GM19395 (cell line): ENCODE measurements around the gene BDNF.

Experiments used
- ATAC-seq: cut with Tn5 transposase; IDR thresholded peaks from one replicate; pipeline ENCODE4 v1.9.1; 2021; ENCODE audit warnings: mild to moderate bottlenecking, moderate library complexity; ENCODE audit not compliant: unreplicated experiment

Gene BDNF

DNA sequence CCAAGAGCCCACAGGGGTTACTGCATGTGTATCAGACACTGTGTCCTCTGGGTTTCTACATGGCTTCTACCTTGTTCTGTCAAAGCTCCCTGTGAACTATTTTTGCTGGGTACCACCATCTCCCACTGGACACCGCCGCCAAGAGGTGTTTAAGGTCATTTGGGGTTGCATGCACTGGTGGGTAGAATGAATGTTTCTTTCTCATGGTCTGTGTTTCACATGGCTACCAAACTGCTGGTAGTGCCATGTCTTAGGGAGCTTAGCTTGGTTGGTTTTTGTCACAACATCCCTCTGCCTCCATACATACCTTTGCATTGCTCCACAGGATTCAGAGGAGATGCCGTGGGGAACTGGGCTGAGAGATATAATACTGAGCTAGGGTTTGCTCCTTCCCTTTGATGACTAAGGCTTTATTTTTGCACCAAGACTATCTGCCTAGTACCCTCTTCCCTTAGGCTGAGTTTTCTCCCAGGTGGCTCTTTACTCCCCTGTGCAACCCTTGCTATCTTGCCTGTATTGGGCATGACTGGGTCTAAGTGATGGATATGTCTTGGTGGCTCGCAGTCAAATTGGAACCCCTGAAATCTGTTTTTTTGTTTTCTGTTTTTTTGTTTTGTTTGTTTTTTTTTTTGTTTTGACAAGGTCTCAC lies 73.2 kb downstream of the BDNF start:
- no peak for ATAC-seq

DNA sequence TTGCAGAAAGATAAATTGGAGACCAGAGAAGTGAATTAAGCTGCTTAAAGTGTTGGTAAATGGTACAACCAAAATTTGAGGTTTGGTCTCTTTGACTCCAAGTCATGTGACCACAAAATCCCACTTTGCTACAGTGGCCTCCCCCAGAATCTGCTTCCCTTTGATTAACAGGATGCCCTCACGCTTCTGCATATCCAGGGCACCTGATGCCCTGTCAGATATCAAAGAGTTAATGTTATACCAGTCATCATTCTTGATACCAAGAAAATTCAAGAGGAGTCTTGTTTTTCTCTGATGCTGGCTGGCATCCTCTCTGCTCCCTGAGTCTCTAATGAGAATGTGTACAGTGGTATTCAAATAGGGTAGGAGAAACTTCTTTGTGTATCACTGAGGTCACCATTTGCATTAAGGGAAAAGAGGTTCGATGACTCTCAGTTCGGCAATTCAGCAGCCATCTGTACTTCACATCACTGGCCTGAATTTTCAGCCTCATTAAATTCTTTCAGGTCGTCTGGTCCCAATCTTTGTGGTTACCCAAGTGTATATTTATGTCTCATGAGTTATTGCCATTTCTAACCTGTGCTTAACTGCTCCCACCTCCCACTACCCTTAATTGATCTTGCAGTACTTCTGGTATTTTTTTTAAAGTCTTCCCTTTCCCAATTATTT lies 73.9 kb downstream of the BDNF start:
- no peak for ATAC-seq

DNA sequence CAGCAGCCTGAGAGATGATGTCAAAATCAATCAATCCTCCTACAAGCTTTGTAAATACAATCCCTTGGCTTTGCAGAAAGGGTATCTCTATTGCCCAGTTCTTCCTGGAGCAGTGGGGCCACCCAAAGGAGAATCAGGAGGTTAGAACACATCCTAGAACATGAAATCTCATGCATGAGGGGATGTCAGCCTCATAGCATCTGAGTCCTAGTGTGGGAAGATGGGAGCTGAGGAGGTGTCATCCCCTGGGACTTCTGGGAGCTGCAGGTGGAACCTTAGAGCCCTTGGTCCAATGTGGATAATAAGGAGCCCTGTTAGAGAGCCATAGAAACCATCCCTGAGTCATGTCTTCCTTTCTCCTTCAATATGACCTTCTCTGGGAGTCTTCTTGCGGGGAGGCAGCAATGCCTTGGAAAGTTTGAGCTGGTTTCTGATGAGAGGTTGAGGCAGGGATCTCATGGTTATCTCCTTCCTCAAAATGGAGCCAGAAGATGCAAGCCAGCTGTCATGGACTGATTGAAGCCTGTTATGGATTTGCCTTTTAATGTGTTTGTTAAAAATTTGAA lies 74.8 kb downstream of the BDNF start:
- no peak for ATAC-seq

DNA sequence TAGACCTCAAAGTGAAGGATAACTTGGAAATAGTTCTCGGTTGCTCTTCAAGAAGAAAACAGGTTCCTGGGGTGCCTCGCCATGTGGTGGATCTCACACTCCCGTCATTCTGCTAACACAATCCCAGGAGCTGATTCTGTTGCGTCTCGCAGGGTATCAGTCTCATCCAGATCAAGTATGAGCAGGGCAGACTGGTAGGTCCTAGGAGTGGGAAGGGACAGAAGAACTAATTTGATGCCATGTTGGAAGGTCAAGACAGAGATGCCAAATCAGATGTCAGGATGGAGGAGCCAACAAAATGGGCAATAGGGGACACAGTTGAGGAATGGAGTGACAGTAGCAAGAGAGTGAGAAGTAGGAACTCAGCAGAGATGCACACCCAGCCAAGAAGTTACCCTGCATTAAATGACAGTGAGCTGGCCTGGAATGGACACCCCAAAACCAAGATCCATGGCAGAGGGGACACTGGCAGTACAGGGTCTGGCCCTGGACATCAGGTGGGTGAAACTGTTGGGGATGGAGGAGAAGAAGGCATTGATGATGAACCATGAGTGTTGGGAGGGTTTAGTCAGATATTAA lies 76.2 kb downstream of the BDNF start:
- ATAC-seq, result no peak

DNA sequence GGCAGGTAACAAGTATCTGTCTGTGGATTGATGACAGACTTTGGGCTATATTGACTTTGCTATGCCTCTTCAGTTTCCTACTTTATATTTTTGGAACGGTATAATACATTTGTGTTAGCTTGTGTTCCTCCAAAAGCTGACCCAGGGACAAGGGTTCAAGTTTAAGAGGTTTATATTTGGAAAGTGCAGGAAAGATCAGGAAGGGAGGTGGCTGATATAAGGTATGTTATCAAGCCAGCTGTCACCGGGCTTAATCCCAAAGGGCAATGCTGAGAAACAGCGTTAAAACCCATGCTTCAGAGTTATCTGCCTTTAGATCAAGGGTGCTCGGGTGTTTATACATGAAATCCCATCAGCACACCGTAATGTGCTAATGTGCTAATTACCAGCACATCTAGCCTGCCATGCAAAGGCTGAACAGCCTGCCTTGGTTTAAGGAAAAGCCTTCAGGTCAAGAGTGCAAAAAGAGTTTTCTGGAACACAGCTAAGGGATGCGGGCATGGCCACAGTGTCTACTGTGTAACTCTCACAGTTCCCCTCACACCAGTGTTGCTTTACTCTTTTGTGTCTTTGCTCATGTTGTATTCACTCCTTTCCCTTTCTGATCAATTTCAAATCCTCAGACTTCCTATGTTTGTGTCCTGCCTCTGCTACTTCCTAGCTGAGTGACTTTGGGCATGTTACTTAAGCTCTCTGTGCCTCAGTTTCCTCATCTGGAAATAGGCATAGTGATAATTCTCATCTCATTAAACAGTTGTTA lies 77.5 kb downstream of the BDNF start:
- no peak for ATAC-seq

DNA sequence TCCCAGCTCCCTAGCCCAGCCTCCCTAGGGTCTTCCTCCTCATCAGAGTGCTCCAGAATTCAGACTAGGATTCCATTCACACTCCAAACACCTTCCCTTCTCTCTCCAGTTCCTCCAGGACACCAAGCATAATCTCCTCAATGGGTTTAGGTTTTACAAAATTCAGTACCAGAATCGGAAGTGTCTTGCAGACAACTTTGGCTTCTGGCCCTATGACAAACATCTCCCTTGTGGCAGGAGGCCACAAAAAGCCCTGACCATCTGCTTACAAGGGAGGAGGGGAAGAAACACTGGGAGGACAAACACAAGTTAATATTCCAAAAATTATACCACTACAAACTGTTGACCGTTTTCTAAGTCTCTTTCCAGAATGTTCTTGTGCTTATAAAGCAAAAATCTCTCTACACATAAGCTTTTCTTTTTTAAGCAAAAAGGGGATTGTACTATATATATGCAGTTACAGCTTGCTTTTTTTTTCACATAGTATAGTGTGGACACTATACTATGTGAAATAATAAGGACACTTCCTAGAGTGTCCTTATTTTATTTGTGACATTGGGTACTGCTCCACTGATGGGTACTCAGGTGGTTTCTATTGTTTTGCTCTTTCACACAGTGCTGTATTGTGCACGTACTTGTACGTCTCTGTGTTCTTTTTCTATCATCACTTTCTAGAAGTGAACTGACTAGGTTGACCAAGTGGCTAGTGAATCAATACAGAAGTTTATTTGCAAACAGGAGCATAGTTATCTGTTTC lies 78.7 kb downstream of the BDNF start:
- no peak for ATAC-seq

DNA sequence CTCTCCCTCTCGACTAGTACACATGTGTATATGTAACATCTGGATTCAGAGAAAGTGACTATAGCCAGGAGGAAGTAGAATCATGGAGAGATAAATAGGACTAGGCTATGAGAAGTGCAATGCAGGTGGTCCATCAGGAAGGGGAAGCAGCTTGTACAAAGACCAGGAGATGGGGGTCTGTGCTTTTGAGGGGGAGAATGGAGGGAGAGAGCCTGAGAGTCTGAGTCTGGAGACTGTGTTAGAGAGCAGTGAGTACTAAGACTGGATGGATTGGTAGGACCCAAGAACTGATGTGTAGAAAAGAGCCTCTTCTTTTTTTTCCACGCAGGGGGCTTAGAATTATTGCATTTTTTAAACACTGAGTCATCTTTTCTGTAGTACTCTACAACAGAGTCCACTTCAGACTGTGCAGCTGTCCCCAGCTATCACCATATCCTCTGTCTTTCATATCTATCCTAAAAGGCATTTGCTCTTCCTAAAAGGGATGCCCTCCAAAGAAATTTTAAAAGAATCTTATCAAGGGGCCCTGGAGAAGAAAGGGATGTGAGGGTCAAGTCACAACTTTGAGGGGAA lies 80.4 kb downstream of the BDNF start:
- no peak for ATAC-seq

DNA sequence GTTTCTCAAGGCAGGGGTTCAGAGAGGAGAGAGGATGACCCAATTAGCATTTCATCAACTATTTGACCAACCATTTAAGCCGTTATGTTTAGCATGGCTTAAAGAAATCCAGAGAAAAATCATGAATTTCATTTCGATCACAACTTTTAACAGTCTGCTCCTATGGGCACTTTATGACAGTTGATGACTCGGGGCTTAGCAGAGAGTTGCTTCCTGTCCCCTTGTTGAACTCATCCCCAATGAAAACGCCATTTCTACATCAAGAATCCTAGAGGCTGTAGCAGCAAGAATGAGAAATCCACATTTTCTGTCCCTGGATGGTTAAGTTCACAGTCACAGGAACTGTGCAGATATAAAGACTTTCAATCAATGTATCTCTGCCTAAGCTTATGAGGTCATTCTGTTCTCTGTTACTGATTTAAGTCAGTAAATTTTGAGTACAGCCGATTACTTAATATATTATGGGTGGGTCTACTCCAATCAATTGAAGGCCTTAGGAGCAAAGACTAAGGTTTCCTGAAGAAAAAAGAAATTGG lies 81.1 kb downstream of the BDNF start:
- ATAC-seq, result no peak

DNA sequence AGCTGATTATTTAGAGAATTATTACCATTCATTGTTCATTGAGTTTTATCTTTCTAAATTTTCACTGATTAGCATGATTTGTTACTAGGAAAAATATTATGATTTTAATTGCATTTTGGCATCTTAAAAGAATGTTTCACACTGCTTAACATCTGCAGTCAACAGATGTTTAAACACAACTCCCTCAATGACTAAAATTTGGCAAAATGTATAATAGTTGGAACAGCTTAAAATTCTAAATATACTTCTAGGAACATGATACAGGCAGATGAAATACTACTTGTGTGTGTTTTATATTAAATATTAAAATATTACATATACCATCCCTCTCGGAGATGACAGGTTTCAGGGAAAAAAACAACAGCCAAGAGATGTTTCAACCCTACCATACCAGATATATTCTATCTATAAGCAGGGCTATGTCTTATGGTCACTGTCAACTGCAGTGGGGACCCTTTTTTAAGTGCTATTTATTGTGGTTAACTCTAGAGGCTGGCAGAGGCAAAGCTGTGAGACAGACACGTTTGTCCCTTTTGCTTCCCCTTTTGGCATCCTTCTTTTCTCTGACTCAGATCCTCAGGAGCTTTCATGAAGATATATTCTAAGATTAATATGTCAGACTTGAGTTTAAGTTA lies 81.9 kb downstream of the BDNF start:
- no peak for ATAC-seq

DNA sequence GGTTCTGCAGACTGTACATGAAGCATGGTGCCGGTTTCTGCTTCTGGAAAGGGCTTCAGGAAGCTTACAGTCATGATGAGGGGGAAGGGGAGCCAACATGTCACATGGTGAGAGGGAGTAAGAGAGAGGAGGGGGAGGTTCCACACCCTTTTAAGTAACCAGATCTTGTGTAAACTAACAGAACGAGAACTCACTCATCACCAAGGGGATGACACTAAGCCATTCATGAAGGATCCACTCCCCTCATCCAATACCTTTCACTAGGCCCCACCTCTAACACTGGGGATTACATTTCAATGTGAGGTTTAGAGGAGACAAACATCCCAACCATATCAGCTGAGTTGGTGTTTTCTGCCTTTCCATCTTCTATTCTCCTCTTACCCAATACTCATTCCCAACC lies 83.5 kb downstream of the BDNF start:
- ATAC-seq, result no peak

DNA sequence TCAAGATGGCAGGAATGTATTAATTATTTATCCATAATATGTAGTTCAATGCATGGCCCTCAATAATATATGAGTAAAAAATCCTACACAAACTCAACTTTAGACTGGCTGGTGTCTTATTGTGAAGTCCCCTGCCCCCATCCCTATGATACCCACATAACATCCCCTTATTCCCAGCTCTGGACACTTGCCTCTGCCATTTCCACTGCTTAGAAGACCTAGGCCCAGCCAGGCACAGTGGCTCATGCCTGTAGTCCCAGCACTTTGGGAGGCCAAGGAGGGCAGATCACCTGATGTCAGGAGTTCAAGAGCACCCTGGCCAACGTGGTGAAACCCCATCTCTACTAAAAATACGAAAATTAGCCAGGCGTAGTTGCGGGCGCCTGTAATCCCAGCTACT lies 84.4 kb downstream of the BDNF start:
- ATAC-seq, result no peak

DNA sequence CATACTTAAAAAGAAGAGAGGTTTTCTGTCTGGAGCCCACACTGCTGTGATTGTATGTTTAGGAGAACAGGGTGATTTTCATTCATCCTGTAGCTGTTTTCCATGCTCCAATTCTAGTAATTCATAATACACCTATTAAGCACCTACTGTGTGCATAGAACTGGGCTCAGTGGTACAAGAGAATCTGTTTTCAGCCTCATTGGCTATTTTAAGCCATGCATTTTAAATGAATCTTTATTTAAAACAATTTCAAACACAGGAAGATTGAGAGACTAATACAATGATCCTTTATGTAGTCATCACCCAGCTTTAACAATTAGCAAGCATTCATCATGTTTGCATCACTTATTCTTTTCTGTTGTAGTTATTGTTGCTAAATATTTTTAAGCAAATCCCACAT lies 86.2 kb downstream of the BDNF start:
- no peak for ATAC-seq

DNA sequence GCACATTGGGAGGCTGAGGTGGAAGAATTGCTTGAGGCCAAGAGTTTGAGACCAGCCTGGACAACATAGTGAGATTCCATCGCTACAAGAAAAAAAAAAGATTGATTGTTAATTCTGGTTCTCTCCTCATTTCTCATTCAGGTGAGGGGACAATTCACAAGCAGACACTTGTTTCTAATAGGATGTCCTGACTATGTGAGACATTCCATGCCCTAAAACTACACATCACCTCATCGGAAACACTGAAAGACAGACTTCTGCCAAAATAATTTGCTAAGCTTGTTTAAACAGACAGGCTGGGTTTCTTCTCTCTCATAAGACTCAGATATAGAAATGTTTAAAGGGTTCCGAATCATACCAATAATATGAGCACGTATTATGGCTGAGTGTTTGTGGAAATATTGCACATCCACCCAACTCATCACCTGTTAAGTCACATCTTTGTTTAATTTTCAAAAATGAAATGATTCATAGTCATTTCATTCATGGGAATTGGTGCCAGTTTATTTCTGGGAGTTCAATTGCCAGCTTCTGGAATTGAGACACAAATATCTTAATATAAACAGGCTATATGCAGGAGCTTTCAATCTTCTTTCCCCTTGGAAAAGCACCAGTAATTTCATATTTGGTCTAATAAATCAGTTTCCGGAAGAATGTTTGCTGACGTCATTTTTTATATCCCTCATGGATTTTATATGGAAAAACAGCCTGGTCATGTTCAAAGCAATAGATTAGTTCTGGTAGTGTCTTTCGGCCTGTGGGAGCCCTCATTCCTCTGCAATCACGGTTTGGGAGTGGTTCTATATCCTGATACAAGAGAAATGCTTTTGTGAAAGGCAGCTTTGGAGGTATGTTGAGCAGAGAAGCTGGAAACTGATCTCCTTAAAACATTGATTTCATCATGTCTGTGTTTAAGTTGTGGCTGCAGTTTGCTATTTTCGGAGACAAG lies 87.0 kb downstream of the BDNF start:
- no peak for ATAC-seq

DNA sequence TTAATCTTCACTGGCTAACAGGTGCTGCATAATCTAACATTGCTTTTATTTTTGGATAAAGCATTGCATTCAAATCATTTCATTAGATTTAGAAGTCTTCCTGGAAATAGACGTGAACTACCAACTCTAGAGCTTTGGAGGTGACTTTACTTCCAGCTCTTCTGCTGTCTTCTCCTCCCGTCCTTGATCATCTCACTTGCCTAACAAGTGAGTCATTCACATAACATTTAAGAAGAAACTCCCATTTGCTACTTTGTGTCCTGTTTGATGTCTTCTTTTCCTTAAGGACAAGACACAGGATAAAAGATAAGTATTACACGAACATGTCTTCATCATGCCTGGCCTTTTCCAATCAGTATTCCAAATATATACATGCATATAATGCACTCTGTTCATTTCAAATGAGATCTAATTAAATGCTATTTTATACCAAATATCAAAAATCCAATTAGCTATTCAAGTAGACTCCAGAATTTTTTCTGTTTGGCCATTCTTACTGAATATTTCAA lies 88.3 kb downstream of the BDNF start:
- ATAC-seq, result no peak

DNA sequence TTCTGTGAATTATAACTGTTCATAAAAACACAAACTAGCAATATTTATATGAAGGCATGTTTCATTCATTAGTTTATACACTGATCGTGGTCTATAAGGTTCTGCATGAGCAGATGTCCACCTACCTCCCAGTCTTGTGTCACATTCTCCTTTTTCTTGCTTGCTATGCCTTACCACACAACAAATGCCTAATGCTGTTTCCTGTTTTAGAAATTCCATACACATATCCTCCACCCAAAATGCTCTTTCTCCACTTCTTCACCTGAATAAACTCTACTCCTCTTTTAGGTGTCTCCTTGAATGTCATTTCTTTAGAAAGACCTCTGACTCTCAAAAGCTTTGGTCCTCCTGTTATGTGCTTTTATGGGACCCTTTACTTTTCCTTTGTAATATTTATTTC lies 88.9 kb downstream of the BDNF start:
- no peak for ATAC-seq

DNA sequence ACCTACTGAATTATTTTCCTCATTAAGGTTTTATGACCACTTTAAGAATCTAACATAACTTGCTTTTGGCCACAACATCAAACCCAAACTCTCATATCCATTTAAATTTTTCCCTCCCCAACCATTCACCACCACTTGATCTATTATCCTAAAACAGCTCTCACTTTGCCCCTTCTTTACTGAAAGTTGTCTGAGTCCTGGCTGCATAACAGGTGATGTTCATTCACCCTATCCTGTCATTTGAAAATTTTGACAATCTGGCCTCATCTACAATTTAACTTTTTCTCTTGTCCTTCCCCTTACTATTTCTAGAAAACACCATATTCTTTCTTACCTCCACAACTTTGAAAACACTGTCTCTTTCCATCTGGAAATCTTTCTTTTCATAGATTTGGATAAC lies 89.3 kb downstream of the BDNF start:
- ATAC-seq, result no peak

DNA sequence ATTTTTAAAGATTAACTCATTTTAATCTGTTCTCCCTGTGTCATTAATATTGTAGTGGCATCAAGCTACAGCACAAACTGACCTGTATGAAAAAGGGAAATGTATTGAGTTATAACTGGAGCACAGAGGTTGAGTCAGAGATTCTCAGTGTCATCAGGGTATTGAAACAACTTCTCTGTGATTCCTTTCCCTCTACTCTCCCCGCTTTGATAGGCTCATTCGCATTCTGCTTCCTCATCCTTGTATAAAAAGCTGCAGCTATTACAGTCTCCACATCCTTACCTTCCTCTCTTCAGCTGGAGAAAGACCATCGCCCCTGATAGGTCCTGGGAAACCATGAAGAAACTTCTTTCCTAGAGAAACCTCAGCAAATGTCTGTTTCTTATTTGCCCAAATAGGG lies 90.0 kb downstream of the BDNF start:
- ATAC-seq, result no peak

DNA sequence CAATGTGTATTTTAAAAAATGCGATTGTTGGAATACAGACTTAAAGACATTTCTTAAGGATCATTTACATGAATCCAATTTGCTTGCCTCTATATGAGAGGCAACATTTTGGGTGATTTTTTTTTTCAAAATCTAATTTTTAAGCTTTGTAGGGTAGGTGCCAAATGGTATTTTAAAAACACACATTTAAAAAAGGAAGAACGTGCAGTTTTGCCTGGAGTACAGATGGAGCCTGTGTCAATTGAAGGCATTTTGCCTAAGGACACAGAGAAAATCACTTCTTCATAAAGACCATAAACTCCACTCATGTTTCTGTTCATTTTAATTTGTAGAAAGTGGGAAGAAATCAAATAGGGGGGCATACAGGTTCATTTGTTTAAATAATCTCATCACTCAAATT lies 91.3 kb downstream of the BDNF start:
- ATAC-seq, result no peak
